Hepatocyte (in vitro differentiated cells): Measurements from ENCODE around the gene PDE4B. TPM values are rescaled to one million over a fixed set of nuclear protein-coding genes. Genes with fewer than 3 reads are reported as not detected.

Experiments
- DNase-seq: peaks from one replicate; pipeline ENCODE4 v3.0.0-alpha.2; 2016; ENCODE audit warnings: low spot score
- H2AFZ ChIP-seq: fragments of 200-600 bp; sonication (generic); 2 replicates; pipeline ENCODE4 v1.6.0; 2016; ENCODE audit warnings: antibody characterized with exemption, mild to moderate bottlenecking
- H3K27ac ChIP-seq: fragments of 200-600 bp; sonication (generic); 2 replicates; pipeline ENCODE4 v1.5.1; 2016; ENCODE audit warnings: mild to moderate bottlenecking
- H3K27me3 ChIP-seq: fragments of 200-600 bp; sonication (generic); 2 replicates; pipeline ENCODE4 v1.6.1; 2016
- H3K36me3 ChIP-seq: fragments of 200-600 bp; sonication (generic); replicated peaks from 2 replicates; pipeline ENCODE4 v1.5.1; 2016; ENCODE audit warnings: low read depth; ENCODE audit not compliant: insufficient read depth
- H3K4me1 ChIP-seq: fragments of 200-600 bp; sonication (generic); 2 replicates; pipeline ENCODE4 v1.5.1; 2016; ENCODE audit warnings: mild to moderate bottlenecking, moderate library complexity; ENCODE audit not compliant: insufficient read depth
- H3K4me2 ChIP-seq: fragments of 200-600 bp; sonication (generic); 2 replicates; pipeline ENCODE4 v1.6.0; 2016
- H3K4me3 ChIP-seq: fragments of 200-600 bp; sonication (generic); 2 replicates; pipeline ENCODE4 v1.5.1; 2016; ENCODE audit warnings: mild to moderate bottlenecking
- H3K79me2 ChIP-seq: fragments of 200-600 bp; sonication (generic); 2 replicates; pipeline ENCODE4 v1.6.0; 2017; ENCODE audit warnings: mild to moderate bottlenecking
- H3K9me2 ChIP-seq: fragments of 200-600 bp; sonication (generic); replicated peaks from 2 replicates; pipeline ENCODE4 v1.6.0; 2017; ENCODE audit warnings: mild to moderate bottlenecking; ENCODE audit not compliant: insufficient read depth
- H3K9me3 ChIP-seq: fragments of 200-600 bp; sonication (generic); 2 replicates; pipeline ENCODE4 v1.5.1; 2016; ENCODE audit warnings: low read depth, mild to moderate bottlenecking
- H4K20me1 ChIP-seq: fragments of 200-600 bp; sonication (generic); 2 replicates; pipeline ENCODE4 v1.6.0; 2016; ENCODE audit warnings: mild to moderate bottlenecking; ENCODE audit not compliant: insufficient read depth, poor library complexity, severe bottlenecking
- CTCF ChIP-seq: fragments of 200-600 bp; sonication (generic); IDR thresholded peaks from 2 replicates; pipeline ENCODE4 v1.5.1; 2016; ENCODE audit warnings: antibody characterized with exemption, mild to moderate bottlenecking; ENCODE audit not compliant: poor library complexity
- EZH2 ChIP-seq: fragments of 200-600 bp; sonication (generic); IDR thresholded peaks from 2 replicates; pipeline ENCODE4 v1.6.1; 2016; ENCODE audit warnings: antibody characterized with exemption, mild to moderate bottlenecking, borderline replicate concordance
- EZH2phosphoT487 ChIP-seq: fragments of 200-600 bp; sonication (generic); IDR thresholded peaks from one replicate; pipeline ENCODE4 v1.6.1; 2018; ENCODE audit warnings: antibody characterized with exemption, mild to moderate bottlenecking, low read depth, moderate library complexity; ENCODE audit not compliant: unreplicated experiment, severe bottlenecking
- WGBS: methylation state at CpG from one replicate; pipeline ENCODE4 v1.1.6; 2016; ENCODE audit warnings: low lambda C conversion rate; ENCODE audit errors: missing lambda C conversion rate; 5-methylcytosine and 5-hydroxymethylcytosine counted together
- polyA plus RNA-seq: library from polyadenylated mRNA; unstranded; fragments of >200 nt; fragmentation: Nextera tagmentation; extraction: Ambion mirVana; gene quantifications from 2 replicates; pipeline ENCODE4 v1.2.1, GENCODE V29; 2016
- total RNA-seq: library from RNA; depleted of rRNA; stranded (reverse); fragments of >200 nt; gene quantifications from 2 replicates; pipeline ENCODE4 v1.2.3, GENCODE V29; 2014

The PDE4B gene
- total and polyA plus RNA-seq, 2 experiments from 2014 or later = 1.8 to 3.4 TPM

DNA sequence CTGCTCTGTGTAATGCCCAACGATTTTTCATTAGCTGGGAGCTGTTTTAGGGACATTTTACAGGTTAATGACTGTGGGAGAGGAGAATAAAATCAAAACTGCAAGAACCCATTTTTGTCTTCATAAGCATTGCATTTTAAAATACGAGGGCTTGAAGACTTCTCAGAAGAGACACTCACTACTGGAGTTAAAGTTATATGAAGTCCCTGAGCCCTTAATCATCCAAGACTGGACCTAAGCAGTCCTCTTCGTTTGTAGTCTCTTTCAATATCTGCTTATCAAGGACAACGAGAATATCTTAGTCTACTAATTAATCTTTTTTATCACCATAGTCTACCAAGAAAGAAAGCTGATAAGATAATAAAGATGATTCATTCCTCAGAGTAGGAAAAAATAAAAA lies 564.3 kb downstream of the PDE4B start:
- no peak for DNase-seq
- TF ChIP-seq CTCF (no peak), EZH2phosphoT487 (no peak), EZH2 (no peak)
- Histone ChIP-seq H3K27me3 (no peaks in the 10 kb centered on the region), H3K9me2 (no peaks in the 10 kb centered on the region), H3K79me2 (no peaks in the 10 kb centered on the region), H3K4me3 (no peak overlapping the region), H3K4me2 (no peak overlapping the region), H3K27ac (no peak overlapping the region), H2AFZ (no peak overlapping the region), H3K9me3 (no peaks in the 10 kb centered on the region), H3K36me3 (no peaks in the 10 kb centered on the region), H3K4me1 (no peaks in the 10 kb centered on the region), H4K20me1 (no peaks in the 10 kb centered on the region)
- WGBS = 32% methylated on average over 4 of the region's 4 CpGs

GRCh38 chr1:66357478-66358197 lies 564.9 kb downstream of the PDE4B start:
- TF ChIP-seq CTCF = no peak
- H3K79me2 ChIP-seq = no peaks in the 10 kb centered on the region
- no peaks in the 10 kb centered on the region for H3K4me1 ChIP-seq
- no peak overlapping the region for H3K4me2 ChIP-seq
- H3K27ac ChIP-seq = no peak overlapping the region
- DNase-seq = no peak
- no peaks in the 10 kb centered on the region for H3K36me3 ChIP-seq
- H2AFZ ChIP-seq = no peak overlapping the region
- no peaks in the 10 kb centered on the region for H3K9me3 ChIP-seq
- 75% methylated on average over 3 of the region's 3 CpGs for WGBS
- no peak overlapping the region for H3K4me3 ChIP-seq
- H3K27me3 ChIP-seq = no peaks in the 10 kb centered on the region
- H3K9me2 ChIP-seq = no peaks in the 10 kb centered on the region
- H4K20me1 ChIP-seq = no peaks in the 10 kb centered on the region

DNA sequence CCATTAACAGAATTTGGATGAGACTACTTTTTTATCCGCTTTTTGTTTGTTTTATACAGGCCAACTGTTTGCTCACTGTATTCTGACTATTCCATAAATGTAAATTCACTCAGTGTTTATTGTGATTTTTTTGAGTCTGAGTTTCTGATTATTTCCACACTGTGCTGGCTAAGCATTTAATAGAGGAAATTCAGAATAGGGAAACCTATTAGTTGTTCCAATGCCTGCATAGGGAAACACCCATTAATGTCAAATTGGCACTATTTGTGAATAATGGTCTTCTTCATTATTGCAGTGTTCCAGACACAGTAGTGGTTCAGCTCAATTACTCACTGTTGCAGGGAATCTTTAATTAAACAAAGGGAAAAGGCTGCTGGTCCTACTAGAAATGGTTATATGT lies 566.6 kb downstream of the PDE4B start:
- Histone ChIP-seq H3K9me2 (no peaks in the 10 kb centered on the region), H4K20me1 (no peaks in the 10 kb centered on the region), H3K27ac (no peak overlapping the region), H3K36me3 (no peaks in the 10 kb centered on the region), H3K27me3 (no peaks in the 10 kb centered on the region), H3K4me2 (no peak overlapping the region), H2AFZ (no peak overlapping the region), H3K79me2 (no peaks in the 10 kb centered on the region), H3K4me1 (no peaks in the 10 kb centered on the region), H3K4me3 (no peak overlapping the region), H3K9me3 (no peaks in the 10 kb centered on the region)
- DNase-seq = no peak
- WGBS = 71% methylated on average over 1 of the region's 1 CpG
- TF ChIP-seq CTCF = no peak
- no peak for TF ChIP-seq EZH2
- no peak for TF ChIP-seq EZH2phosphoT487

- TF ChIP-seq CTCF (no peak), EZH2phosphoT487 (no peak), EZH2 (no peak)
- H3K4me3 ChIP-seq = no peak overlapping the region
- no peaks in the 10 kb centered on the region for H3K79me2 ChIP-seq
- no peak overlapping the region for H3K4me2 ChIP-seq
- no peaks in the 10 kb centered on the region for H3K4me1 ChIP-seq
- no peaks in the 10 kb centered on the region for H3K9me2 ChIP-seq
- H4K20me1 ChIP-seq = no peaks in the 10 kb centered on the region
- no peak overlapping the region for H2AFZ ChIP-seq
- H3K36me3 ChIP-seq = no peaks in the 10 kb centered on the region
- no peak for DNase-seq
- H3K27ac ChIP-seq = no peak overlapping the region
- no peaks in the 10 kb centered on the region for H3K27me3 ChIP-seq
- H3K9me3 ChIP-seq = no peaks in the 10 kb centered on the region
These were observed 567.1 kb downstream of the PDE4B start for GRCh38 chr1:66359815-66360214.
